Transverse colon (tissue), 4 donors: ENCODE data around the gene MRPL55. TPM values are rescaled to one million over a fixed set of nuclear protein-coding genes. Genes with fewer than 3 reads are reported as not detected.
A peak's percentile ranks its signal among the peaks of the same experiment; 100 is the strongest.

ENCODE experiments used
- DNase-seq: peaks from one replicate; pipeline ENCODE4 v3.0.0-alpha.2; 2019
- H3K27ac ChIP-seq, 4 donors: fragments of 200-600 bp; sonication (generic); 2 replicates each; pipeline ENCODE4 v1.5.1; 2016 to 2018; ENCODE audit warnings: inconsistent platforms in 4 of 4
- H3K27me3 ChIP-seq: fragments of 200-600 bp; sonication (generic); 2 replicates; pipeline ENCODE4 v1.5.1; 2017; ENCODE audit warnings: inconsistent platforms
- H3K36me3 ChIP-seq, 4 donors: fragments of 200-600 bp; sonication (generic); 2 replicates each; pipeline ENCODE4 v1.5.1; 2017 to 2019; ENCODE audit warnings: inconsistent platforms in 4 of 4
- H3K4me1 ChIP-seq, 4 donors: fragments of 200-600 bp; sonication (generic); 2 replicates each; pipeline ENCODE4 v1.5.1; 2017 to 2020; ENCODE audit warnings: inconsistent platforms in 4 of 4
- H3K4me3 ChIP-seq, 4 donors: fragments of 200-600 bp; sonication (generic); 1 replicate in 1 of 4; 2 replicates in 3 of 4; pipeline versions ENCODE4 v1.5.1 to v1.6.1; 2017 to 2019; ENCODE audit warnings: inconsistent platforms in 4 of 4
- H3K9me3 ChIP-seq, 2 donors: fragments of 200-600 bp; sonication (generic); 2 replicates each; pipeline ENCODE4 v1.5.1; 2017 to 2019; ENCODE audit warnings: inconsistent platforms in 2 of 2
- CTCF ChIP-seq, 5 experiments: fragments of 200-600 bp in 3 of 5; fragments of 450-650 bp in 2 of 5; sonication (generic) in 3 of 5; IDR thresholded peaks; 1 replicate in 2 of 5; 2 replicates in 3 of 5; pipeline ENCODE4 v1.5.1; 2016 to 2017; ENCODE audit warnings: antibody characterized with exemption in 5 of 5, inconsistent platforms in 3 of 5, mild to moderate bottlenecking in 2 of 5, moderate library complexity in 1 of 5
- EP300 ChIP-seq: sonication (generic); formaldehyde crosslinking; IDR thresholded peaks from one replicate; pipeline ENCODE4 v1.6.1; 2017; ENCODE audit warnings: antibody characterized with exemption, low read depth
- POLR2A ChIP-seq: fragments of 450-650 bp; IDR thresholded peaks from one replicate; pipeline ENCODE4 v1.6.1; 2016; ENCODE audit warnings: antibody characterized with exemption, mild to moderate bottlenecking, moderate library complexity
- POLR2AphosphoS5 ChIP-seq, 3 donors: sonication (generic); formaldehyde crosslinking; IDR thresholded peaks; one replicate each; pipeline ENCODE4 v1.6.1; 2016; ENCODE audit warnings: antibody characterized with exemption in 3 of 3
- WGBS, 2 donors: methylation state at CpG; one replicate each; pipeline ENCODE4 v1.1.5; 2018; ENCODE audit warnings: low coverage in 1 of 2; 5-methylcytosine and 5-hydroxymethylcytosine counted together
- in situ Hi-C, 4 donors: fragments of 200-750 bp; cut with MboI; loops; one replicate each; pipeline versions ENCODE4 v1.15.0 to v1.15.1; 2017; ENCODE audit warnings: low sequenced_read_pairs in 3 of 4, low pct_ligation_motif_present in 1 of 4, low pct_unique_long_range_greater_than_20kb in 1 of 4
- intact Hi-C: fragments of 100-400 bp; cut with DNase I; formaldehyde crosslinking; loops from one replicate; pipeline ENCODE4 v1.15.1; 2023; ENCODE audit warnings: low total_unique reads
- total RNA-seq, 4 donors: library from RNA; depleted of rRNA; stranded (reverse); fragments of >200 nt; gene quantifications; one replicate each; pipeline ENCODE4 v1.1.0, GENCODE V29; 2016

MRPL55 gene
- total RNA-seq, 4 donors from 2014 or later, result 47.1 to 95.5 (median 77.1) TPM

- Histone ChIP-seq H3K27ac (no peak overlapping the region), H3K4me3 (no peak overlapping the region), H3K9me3 (peaks cover 0 to 6% of the 10 kb centered on the region in 2 donors), H3K36me3 (peaks cover 0 to 21% (median 7%) of the 10 kb centered on the region in 4 donors), H3K27me3 (no peaks in the 10 kb centered on the region), H3K4me1 (peaks cover 10 to 32% (median 20%) of the 10 kb centered on the region in 4 donors)
- DNase-seq, result no peak
- intact Hi-C loops (no loop called here), in situ Hi-C loops (no loop called here)
- 54% methylated on average over 4 of the region's 4 CpGs; no CpG with 5 or more reads in 1 of the 2 donors for WGBS, 2 donors
- TF ChIP-seq POLR2A, result no peak
- no peak for TF ChIP-seq EP300
- TF ChIP-seq POLR2AphosphoS5 (IDR thresholded peaks at IDR 0.05), result no peak
- TF ChIP-seq CTCF (IDR thresholded peaks at IDR 0.05), result no peak
These were observed 9.8 kb downstream of the MRPL55 start for GRCh38 chr1:228099331-228099732.

- H3K4me1 ChIP-seq, result peaks cover 7 to 24% (median 14%) of the 10 kb centered on the region in 4 donors
- peaks cover 0 to 6% of the 10 kb centered on the region in 2 donors for H3K9me3 ChIP-seq
- no peak for DNase-seq
- H3K36me3 ChIP-seq, result peaks cover 0 to 21% (median 7%) of the 10 kb centered on the region in 4 donors
- no peak overlapping the region for H3K4me3 ChIP-seq
- in situ Hi-C loops (no loop called here), intact Hi-C loops (no loop called here)
- no peak overlapping the region for H3K27ac ChIP-seq
- TF ChIP-seq POLR2AphosphoS5 (IDR thresholded peaks at IDR 0.05) (peak in 1 of 3 donors; percentile 7), EP300 (no peak)
- H3K27me3 ChIP-seq, result no peaks in the 10 kb centered on the region
- 90 to 100% methylated on average over 1 to 27 of the region's 28 CpGs for WGBS, 2 donors
These were observed 10.7 kb downstream of the MRPL55 start for GRCh38 chr1:228098323-228098931.

- 89% methylated on average over 32 of the region's 34 CpGs; no CpG with 5 or more reads in 1 of the 2 donors for WGBS, 2 donors
- Histone ChIP-seq H3K9me3 (peaks cover 0 to 6% of the 10 kb centered on the region in 2 donors), H3K27me3 (no peaks in the 10 kb centered on the region), H3K4me1 (peaks cover 7 to 23% (median 14%) of the 10 kb centered on the region in 4 donors), H3K36me3 (peaks cover 0 to 21% (median 7%) of the 10 kb centered on the region in 4 donors), H3K27ac (no peak overlapping the region), H3K4me3 (no peak overlapping the region)
- in situ Hi-C loops (no loop called here), intact Hi-C loops (no loop called here)
- DNase-seq, result no peak
- TF ChIP-seq POLR2A, result no peak
- no peak for TF ChIP-seq EP300
- no peak for TF ChIP-seq POLR2AphosphoS5 (IDR thresholded peaks at IDR 0.05)
- no peak for TF ChIP-seq CTCF (IDR thresholded peaks at IDR 0.05)
These were observed 11.6 kb downstream of the MRPL55 start for GRCh38 chr1:228097333-228098081.

GRCh38 chr1:228096416-228097332 lies 12.4 kb downstream of the MRPL55 start:
- DNase-seq, result no peak
- 93% methylated on average over 13 of the region's 13 CpGs; no CpG with 5 or more reads in 1 of the 2 donors for WGBS, 2 donors
- no peak overlapping the region for H3K27ac ChIP-seq
- intact Hi-C loops (no loop called here), in situ Hi-C loops (no loop called here)
- no peak overlapping the region for H3K4me3 ChIP-seq
- H3K36me3 ChIP-seq, result peaks cover 0 to 21% (median 7%) of the 10 kb centered on the region in 4 donors
- H3K27me3 ChIP-seq, result no peaks in the 10 kb centered on the region
- no peak for TF ChIP-seq EP300
- TF ChIP-seq POLR2A, result no peak
- TF ChIP-seq POLR2AphosphoS5 (IDR thresholded peaks at IDR 0.05), result no peak
- peaks cover 5 to 16% (median 11%) of the 10 kb centered on the region in 4 donors for H3K4me1 ChIP-seq
- peaks cover 0 to 6% of the 10 kb centered on the region in 2 donors for H3K9me3 ChIP-seq
